Measurements from ENCODE around the gene PSMG3.

- TF ChIP-seq CREB1 (IDR thresholded peaks at IDR 0.05), result no peak
- no peak for TF ChIP-seq RAD21 (IDR thresholded peaks at IDR 0.05 in 1 of 2, conservative IDR thresholded peaks at IDR 0.05 in 1 of 2; ENCODE audit: low read depth in 2 of 2, low read length in 2 of 2)
- no peak for TF ChIP-seq JUN (IDR thresholded peaks at IDR 0.05; ENCODE audit: low read depth, low read length)
- no peak for TF ChIP-seq CHD7 (IDR thresholded peaks at IDR 0.05; ENCODE audit: insufficient replicate concordance, low read length)
- TF ChIP-seq CTCF (IDR thresholded peaks at IDR 0.05; ENCODE audit: control extremely low read depth in 1 of 3, insufficient read depth in 1 of 3, low read depth in 1 of 3, low read length in 3 of 3), result no peak
- no peak for TF ChIP-seq CEBPB (IDR thresholded peaks at IDR 0.05; ENCODE audit: low read depth, low read length)
- no peak for TF ChIP-seq HDAC6 (IDR thresholded peaks at IDR 0.05; ENCODE audit: low read depth, low read length)
- TF ChIP-seq BRCA1 (IDR thresholded peaks at IDR 0.05; ENCODE audit: low read depth, low read length), result no peak
- no peak for TF ChIP-seq TAF1 (IDR thresholded peaks at IDR 0.05; ENCODE audit: low read depth, low read length)
- TF ChIP-seq ZNF274 (IDR thresholded peaks at IDR 0.05; ENCODE audit: borderline replicate concordance, extremely low read depth, low read length), result no peak
- no peak for TF ChIP-seq POLR2A (IDR thresholded peaks at IDR 0.05; ENCODE audit: control extremely low read depth in 1 of 2, low read depth in 2 of 2, low read length in 2 of 2)
- no peak for TF ChIP-seq TAF7 (optimal IDR thresholded peaks at IDR 0.05; ENCODE audit: borderline replicate concordance, low read depth, low read length)
Observed at GRCh38 chr7:1523844-1524243, 46.0 kb downstream of the PSMG3 start.
